Gastroesophageal sphincter (tissue), 4 donors: Measurements from ENCODE around the gene CCL27. TPM values are rescaled to one million over a fixed set of nuclear protein-coding genes. Genes with fewer than 3 reads are reported as not detected.
A peak's percentile ranks its signal among the peaks of the same experiment; 100 is the strongest.

Source experiments
- ATAC-seq: fragments of 150-250 bp; one replicate; pipeline ENCODE4 v1.9.1; 2016; ENCODE audit warnings: mild to moderate bottlenecking, moderate library complexity
- H3K27ac ChIP-seq, 4 donors: fragments of 200-600 bp; sonication (generic) in 3 of 4; 1 replicate in 3 of 4; 2 replicates in 1 of 4; pipeline ENCODE4 v1.5.1; 2016 to 2019
- H3K27me3 ChIP-seq: fragments of 200-600 bp; sonication (generic); one replicate; pipeline ENCODE4 v1.5.1; 2019
- H3K36me3 ChIP-seq, 2 donors: fragments of 200-600 bp; sonication (generic); one replicate each; pipeline ENCODE4 v1.5.1; 2019; ENCODE audit warnings: control low read depth in 1 of 2
- H3K4me1 ChIP-seq, 3 donors: fragments of 200-600 bp; sonication (generic); 1 replicate in 2 of 3; 2 replicates in 1 of 3; pipeline ENCODE4 v1.5.1; 2016 to 2019; ENCODE audit warnings: control low read depth in 2 of 3
- H3K4me3 ChIP-seq, 2 donors: fragments of 200-600 bp; sonication (generic); one replicate each; pipeline ENCODE4 v1.5.1; 2019; ENCODE audit warnings: mild to moderate bottlenecking in 1 of 2, moderate library complexity in 1 of 2
- H3K9me3 ChIP-seq, 3 donors: fragments of 200-600 bp; sonication (generic); one replicate each; pipeline ENCODE4 v1.5.1; 2017 to 2019; ENCODE audit warnings: control low read depth in 2 of 3
- EP300 ChIP-seq: sonication (generic); formaldehyde crosslinking; IDR thresholded peaks from one replicate; pipeline ENCODE4 v1.6.1; 2017; ENCODE audit warnings: antibody characterized with exemption, mild to moderate bottlenecking
- POLR2A ChIP-seq, 2 donors: fragments of 450-650 bp; IDR thresholded peaks; one replicate each; pipeline ENCODE4 v1.6.1; 2017; ENCODE audit warnings: antibody characterized with exemption in 2 of 2, mild to moderate bottlenecking in 2 of 2, moderate library complexity in 1 of 2
- POLR2AphosphoS5 ChIP-seq: sonication (generic); formaldehyde crosslinking; IDR thresholded peaks from one replicate; pipeline ENCODE4 v1.6.1; 2017; ENCODE audit warnings: antibody characterized with exemption
- WGBS, 2 donors: methylation state at CpG; one replicate each; pipeline ENCODE4 v1.1.5; 2018; ENCODE audit warnings: low coverage in 1 of 2; 5-methylcytosine and 5-hydroxymethylcytosine counted together
- total RNA-seq, 4 donors: library from RNA; depleted of rRNA; stranded (reverse); fragments of >200 nt; gene quantifications; one replicate each; pipeline ENCODE4 v1.1.0, GENCODE V29; 2016
- TF ChIP-seq, protein P1 (sequence below), 4 experiments: fragments of 200-600 bp in 2 of 4; fragments of 450-650 bp in 2 of 4; sonication (generic) in 1 of 4; IDR thresholded peaks; one replicate each; pipeline ENCODE4 v1.5.1; 2017 to 2019; ENCODE audit warnings: antibody characterized with exemption in 4 of 4, mild to moderate bottlenecking in 2 of 4, moderate library complexity in 2 of 4

CCL27 gene
- total RNA-seq, 4 donors from 2014 or later, result not detected

DNA sequence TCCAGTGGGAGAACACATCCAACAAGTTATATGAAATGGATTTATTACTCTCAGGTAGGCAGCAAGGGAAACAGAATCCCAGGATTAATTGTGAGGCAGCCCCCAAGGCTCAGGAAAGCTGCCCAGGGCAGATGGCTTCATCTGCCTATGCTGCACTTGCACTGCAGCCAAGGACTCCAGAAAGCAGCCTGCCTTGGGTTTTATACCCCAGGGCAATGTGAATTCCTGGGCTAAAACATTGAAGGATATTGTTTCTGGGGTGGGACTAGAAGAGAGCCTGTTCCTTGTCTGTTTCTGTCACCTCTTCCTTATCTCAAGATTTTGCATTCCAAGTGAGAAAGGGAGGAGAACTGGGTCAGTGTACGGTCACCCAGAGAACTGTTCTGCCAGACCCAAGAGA is 8.8 kb upstream of the CCL27 start:
- no peak overlapping the region for H3K4me3 ChIP-seq
- 42% methylated on average over 1 of the region's 1 CpG; no CpG with 5 or more reads in 1 of the 2 donors for WGBS, 2 donors
- H3K36me3 ChIP-seq, result peaks cover 0 to 29% of the 10 kb centered on the region in 2 donors
- no peak for TF ChIP-seq POLR2AphosphoS5
- TF ChIP-seq, protein P1, sequence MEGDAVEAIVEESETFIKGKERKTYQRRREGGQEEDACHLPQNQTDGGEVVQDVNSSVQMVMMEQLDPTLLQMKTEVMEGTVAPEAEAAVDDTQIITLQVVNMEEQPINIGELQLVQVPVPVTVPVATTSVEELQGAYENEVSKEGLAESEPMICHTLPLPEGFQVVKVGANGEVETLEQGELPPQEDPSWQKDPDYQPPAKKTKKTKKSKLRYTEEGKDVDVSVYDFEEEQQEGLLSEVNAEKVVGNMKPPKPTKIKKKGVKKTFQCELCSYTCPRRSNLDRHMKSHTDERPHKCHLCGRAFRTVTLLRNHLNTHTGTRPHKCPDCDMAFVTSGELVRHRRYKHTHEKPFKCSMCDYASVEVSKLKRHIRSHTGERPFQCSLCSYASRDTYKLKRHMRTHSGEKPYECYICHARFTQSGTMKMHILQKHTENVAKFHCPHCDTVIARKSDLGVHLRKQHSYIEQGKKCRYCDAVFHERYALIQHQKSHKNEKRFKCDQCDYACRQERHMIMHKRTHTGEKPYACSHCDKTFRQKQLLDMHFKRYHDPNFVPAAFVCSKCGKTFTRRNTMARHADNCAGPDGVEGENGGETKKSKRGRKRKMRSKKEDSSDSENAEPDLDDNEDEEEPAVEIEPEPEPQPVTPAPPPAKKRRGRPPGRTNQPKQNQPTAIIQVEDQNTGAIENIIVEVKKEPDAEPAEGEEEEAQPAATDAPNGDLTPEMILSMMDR (IDR thresholded peaks at IDR 0.05), result no peak
- TF ChIP-seq POLR2A (IDR thresholded peaks at IDR 0.05), result no peak
- TF ChIP-seq EP300, result no peak
- H3K27ac ChIP-seq, result no peak overlapping the region
- ATAC-seq, result no peak
- H3K9me3 ChIP-seq, result peaks cover 0 to 7% (median 0%) of the 10 kb centered on the region in 3 donors
- no peaks in the 10 kb centered on the region for H3K27me3 ChIP-seq
- H3K4me1 ChIP-seq, result peaks cover 0 to 22% (median 6%) of the 10 kb centered on the region in 3 donors

DNA sequence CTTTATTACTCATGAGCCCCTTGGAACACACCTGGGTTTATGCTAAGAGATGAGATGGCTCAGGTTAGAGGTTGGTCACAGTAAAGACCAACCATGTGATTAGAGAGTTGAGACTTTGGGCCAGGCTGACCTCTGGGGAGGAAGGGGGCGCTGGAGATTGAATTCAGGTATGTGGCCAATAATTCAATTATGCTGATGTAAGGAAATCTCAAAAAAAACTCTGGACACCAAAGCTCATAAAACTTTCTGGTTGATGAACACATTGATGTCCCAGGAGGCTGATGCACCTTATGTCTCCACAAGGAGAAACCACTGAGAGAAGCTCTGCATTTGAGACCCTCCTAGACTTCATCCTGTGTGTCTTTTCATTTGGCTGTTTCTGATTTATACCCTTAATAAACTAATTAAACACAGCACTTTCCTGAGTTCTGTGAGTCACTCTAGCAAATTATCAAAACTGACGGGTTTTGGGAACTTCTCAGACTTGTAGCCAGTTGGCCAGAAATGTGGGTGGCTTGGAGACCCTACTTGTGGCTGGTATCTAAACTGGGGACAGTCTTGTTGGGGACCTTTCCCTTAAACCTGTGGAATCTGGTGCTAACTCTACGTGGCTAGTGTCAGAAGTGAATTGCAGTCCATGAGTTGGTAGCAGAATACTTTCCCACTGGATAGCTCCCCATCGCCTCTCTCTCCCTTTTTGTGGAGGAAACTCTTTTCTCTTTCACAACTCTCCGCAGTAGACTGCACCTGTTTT is 7.5 kb upstream of the CCL27 start:
- peaks cover 0 to 27% (median 7%) of the 10 kb centered on the region in 3 donors for H3K4me1 ChIP-seq
- peaks cover 0 to 23% of the 10 kb centered on the region in 2 donors for H3K36me3 ChIP-seq
- no peak for TF ChIP-seq POLR2A (IDR thresholded peaks at IDR 0.05)
- no peak for TF ChIP-seq EP300
- 83 to 96% methylated on average over 3 to 4 of the region's 5 CpGs for WGBS, 2 donors
- peaks cover 0 to 7% (median 0%) of the 10 kb centered on the region in 3 donors for H3K9me3 ChIP-seq
- no peak for ATAC-seq
- no peaks in the 10 kb centered on the region for H3K27me3 ChIP-seq
- no peak overlapping the region for H3K27ac ChIP-seq
- no peak overlapping the region for H3K4me3 ChIP-seq

DNA sequence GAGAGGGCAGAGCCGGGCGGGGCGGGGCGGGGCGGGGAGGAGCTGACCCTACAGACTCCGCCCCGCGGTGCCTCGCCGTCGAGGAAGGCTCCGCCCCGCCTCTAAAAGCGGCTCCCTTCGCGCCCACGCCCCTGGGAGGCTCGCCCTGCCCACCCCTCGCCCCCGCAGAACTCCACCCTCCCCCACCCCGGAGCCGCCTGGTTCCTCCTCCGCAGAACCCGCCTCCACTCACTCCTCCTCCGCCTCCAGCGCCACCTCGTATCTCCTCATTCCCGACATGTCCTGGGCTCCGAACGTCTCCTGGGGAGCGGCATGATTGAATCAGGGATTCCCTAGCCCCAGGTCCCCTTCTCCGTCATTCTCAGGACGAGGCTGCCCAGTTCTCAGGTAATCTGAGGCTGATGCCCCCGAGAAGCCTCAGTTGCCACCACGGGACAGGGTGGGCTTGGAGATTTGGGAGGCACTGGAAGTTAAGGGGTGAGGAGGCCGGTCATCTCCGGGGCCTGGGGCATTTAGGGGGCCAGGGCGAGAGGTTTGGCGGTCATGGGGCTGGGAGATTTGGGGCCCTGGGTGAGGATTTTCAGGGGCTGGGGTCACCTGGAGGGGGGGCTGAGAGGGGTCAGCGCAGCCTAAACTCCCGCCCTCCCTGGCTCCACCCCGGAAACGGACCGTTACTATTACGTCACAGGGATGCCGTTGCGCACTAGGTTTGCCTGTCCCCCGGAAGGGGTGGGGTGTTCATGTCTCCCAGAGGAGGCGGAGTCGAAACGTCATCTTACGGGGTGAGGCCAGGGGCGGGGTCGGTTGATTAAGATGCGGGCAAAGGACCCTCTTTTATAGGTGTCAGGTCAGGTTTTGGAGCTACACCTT is 3.2 kb upstream of the CCL27 start:
- peaks cover 0 to 7% (median 0%) of the 10 kb centered on the region in 3 donors for H3K9me3 ChIP-seq
- peaks cover 0 to 43% of the 10 kb centered on the region in 2 donors for H3K36me3 ChIP-seq
- WGBS, 2 donors, result 0% methylated on average over 8 of the region's 55 CpGs; no CpG with 5 or more reads in 1 of the 2 donors
- peak overlapping the region; percentile 99 to 100 (median 100) for H3K27ac ChIP-seq
- peak overlapping the region; percentile 85 to 93 for H3K4me3 ChIP-seq
- ATAC-seq, result peak; percentile 92
- TF ChIP-seq, protein P1 (IDR thresholded peaks at IDR 0.05), result no peak
- TF ChIP-seq POLR2AphosphoS5 (peak; percentile 99), POLR2A (IDR thresholded peaks at IDR 0.05) (peak; percentile 92 to 94), EP300 (no peak)
- H3K4me1 ChIP-seq, result peaks cover 0 to 43% (median 13%) of the 10 kb centered on the region in 3 donors
- H3K27me3 ChIP-seq, result no peaks in the 10 kb centered on the region

DNA sequence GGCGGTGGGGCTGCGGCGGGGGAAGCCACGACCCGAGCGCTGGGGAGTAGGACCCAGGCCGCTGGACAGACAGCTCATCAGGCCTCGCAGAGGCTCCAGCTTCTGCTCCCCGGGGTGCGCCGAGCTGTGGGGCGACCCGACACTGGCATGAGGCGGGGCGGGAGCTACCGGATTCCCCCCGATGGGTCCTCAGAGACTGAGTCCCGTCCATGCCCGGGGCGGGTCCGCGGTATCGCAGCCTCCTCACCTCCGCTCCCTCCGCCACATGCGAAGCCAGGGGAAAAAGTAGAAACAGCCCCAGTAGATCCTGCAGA is 2.6 kb upstream of the CCL27 start:
- Histone ChIP-seq H3K4me3 (peak overlapping the region; percentile 85 to 93), H3K27ac (peak overlapping the region; percentile 41 to 100 (median 99)), H3K9me3 (peaks cover 0 to 7% (median 0%) of the 10 kb centered on the region in 3 donors), H3K4me1 (peaks cover 0 to 43% (median 13%) of the 10 kb centered on the region in 3 donors), H3K36me3 (peaks cover 0 to 43% of the 10 kb centered on the region in 2 donors), H3K27me3 (no peaks in the 10 kb centered on the region)
- WGBS, 2 donors, result no CpG with 5 or more reads among the region's 26 CpGs
- peak; percentile 14 for ATAC-seq
- TF ChIP-seq EP300, result no peak
- TF ChIP-seq, protein P1 (IDR thresholded peaks at IDR 0.05), result peak in 1 of 4 experiments; percentile 49
- no peak for TF ChIP-seq POLR2A (IDR thresholded peaks at IDR 0.05)
- no peak for TF ChIP-seq POLR2AphosphoS5
